GM21528 (cell line): ENCODE results near the gene DMRT1.

Source experiments
- ATAC-seq: cut with Tn5 transposase; IDR thresholded peaks from one replicate; pipeline ENCODE4 v1.9.1; 2021; ENCODE audit warnings: mild to moderate bottlenecking, moderate library complexity; ENCODE audit not compliant: unreplicated experiment, low FRiP score

The DMRT1 gene

DNA sequence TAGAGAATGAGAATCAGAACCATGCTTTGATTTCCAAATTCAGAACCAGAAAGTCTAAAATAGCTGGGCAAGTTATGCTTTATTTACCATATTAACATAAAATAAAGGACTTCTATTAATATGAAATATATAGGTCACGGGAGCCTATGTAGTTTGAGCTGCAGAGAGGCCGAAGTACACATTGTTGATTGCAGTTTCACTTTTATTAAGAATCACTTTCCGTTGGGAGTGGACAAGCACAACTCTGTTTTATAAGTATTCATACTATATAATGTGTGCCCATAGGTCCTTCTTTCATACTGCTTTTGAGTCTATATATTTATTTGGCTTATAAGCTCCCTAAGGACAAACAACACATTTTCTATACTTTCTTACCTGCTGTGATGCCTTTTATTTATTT is 76.2 kb downstream of the DMRT1 start:
- ATAC-seq, result no peak

DNA sequence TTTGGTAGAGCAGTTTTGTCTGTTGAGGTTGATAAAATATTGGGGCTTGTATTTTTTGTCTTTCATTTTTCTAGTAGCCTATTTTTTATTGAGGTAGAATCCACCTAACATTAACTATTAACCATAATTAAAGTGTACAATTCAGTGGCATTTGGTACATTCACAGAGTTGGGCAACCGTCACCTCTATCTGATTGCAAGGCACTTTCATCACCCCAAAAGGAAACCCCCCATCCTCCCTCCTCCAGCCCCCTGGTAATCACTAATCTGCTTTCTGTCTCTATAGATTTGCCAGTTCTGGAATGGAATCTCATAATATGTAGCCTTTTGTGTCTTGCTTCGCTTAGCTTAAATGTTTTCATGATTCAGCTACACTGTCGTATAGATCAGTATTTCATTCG is 79.4 kb downstream of the DMRT1 start:
- no peak for ATAC-seq

- ATAC-seq, result no peak
Observed at GRCh38 chr9:922171-922570, 80.7 kb downstream of the DMRT1 start.

GRCh38 chr9:922731-923130 is 81.2 kb downstream of the DMRT1 start:
- ATAC-seq, result no peak

DNA sequence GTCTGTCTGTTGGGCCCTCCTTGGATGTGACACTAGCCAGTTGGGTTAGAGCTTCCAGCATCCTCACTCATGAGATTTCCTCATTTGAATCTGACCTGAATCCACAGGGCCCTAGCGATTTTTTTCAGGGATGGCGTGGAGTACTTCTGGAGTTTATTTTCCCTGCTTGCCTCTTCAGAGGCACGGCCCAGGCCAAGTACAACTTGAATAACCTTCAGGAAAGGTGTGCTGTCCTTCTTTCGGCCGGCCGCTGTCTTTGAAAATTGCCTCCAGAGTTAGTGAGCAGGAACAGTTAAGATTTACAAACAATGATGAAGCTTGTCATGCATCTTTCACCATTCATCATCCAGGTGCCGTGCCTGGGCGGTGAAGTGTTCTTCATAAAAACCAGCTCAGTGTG is 85.5 kb downstream of the DMRT1 start:
- ATAC-seq, result no peak

DNA sequence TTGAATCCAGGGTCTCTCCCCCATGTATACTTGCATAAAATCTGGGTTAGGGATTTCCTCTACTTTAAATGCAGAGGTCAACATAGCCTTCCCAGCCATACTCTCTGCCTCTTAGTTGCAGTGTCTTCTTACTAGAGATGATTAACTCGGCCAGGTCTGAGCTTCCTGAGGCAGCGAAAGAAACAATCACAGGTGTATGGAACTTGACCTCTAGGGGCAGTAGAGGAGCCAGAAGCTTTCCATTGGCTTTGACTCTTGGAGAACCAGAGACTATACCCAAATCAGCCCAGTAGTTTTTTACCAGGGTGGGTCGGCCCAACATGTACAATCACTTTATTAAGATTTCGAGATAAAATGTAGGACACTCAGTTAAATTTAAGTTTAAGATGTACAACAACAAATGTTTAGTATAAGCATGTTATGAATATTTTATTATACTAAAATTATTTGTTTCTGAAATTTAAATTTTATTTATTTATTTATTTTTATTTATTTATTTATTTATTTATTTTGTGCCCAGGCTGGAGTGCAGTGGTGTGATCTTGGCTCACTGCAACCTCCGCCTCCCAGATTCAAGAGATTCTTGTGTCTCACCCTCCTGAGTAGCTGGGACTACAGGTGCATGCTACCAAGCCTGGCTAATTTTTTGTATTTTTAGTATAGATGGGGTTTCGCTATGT is 87.0 kb downstream of the DMRT1 start:
- ATAC-seq, result no peak

- no peak for ATAC-seq
Observed at GRCh38 chr9:929719-930118, 88.2 kb downstream of the DMRT1 start.

GRCh38 chr9:933356-933755 is 91.9 kb downstream of the DMRT1 start:
- no peak for ATAC-seq

GRCh38 chr9:935348-935965 is 94.0 kb downstream of the DMRT1 start:
- no peak for ATAC-seq

DNA sequence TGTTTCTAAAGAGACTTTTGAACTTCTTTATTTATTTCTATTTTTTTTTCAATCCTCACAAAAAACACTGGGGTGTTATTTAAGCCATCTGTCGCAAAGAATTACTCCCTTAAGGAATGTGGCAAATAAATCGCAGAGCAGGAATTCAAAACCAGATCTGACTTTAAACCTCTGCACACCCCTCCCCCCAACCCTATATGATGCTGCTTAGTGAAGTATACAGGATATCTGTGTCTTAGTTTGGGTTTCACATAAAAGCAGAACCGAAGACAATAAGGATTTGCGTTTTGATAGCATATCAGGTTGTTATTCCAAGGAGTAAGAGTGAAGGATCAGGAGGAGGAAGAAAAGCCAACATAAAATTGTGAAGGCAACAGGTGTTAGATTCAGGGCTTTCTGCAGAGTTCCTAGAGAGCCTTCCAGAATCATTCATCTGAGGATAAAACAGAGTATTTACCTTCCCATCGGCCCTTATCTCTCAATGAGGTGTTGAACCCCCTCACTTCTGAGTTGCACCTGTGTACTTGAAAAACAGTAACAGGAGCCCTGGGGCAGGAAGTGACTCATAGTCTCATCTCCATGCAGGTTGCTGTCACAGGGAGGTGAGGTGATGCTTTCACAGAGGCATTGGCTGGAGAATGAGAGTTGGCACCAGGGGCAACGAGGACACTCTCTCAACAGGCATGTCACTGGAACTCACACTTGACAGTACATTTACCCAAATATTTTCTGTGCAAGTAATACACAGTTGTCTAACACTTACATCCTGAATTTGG is 101.5 kb downstream of the DMRT1 start:
- no peak for ATAC-seq

DNA sequence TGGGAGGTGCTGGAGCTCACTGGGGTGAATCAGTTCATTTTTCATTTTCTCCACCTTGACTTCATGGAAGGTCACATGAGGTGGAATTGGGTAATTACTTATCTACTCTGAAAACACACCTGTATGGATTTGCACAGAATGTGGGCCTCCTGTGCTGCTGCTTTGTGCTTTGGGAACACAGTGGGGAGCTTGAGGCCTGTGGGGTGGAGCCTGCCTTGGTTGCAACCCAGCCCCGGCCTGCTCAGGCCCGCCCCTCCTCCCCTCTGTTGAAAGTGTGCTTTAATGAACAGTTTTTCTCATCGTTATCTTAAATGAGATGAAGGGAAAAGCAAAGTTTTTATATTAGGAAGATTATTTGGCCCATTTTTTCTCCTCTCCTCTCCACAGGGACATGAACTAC is 106.5 kb downstream of the DMRT1 start:
- no peak for ATAC-seq

GRCh38 chr9:948497-948896 is 107.0 kb downstream of the DMRT1 start:
- no peak for ATAC-seq

GRCh38 chr9:950139-950538 is 108.6 kb downstream of the DMRT1 start:
- ATAC-seq, result no peak

- ATAC-seq, result no peak
Observed at GRCh38 chr9:952546-952945, 111.0 kb downstream of the DMRT1 start.

DNA sequence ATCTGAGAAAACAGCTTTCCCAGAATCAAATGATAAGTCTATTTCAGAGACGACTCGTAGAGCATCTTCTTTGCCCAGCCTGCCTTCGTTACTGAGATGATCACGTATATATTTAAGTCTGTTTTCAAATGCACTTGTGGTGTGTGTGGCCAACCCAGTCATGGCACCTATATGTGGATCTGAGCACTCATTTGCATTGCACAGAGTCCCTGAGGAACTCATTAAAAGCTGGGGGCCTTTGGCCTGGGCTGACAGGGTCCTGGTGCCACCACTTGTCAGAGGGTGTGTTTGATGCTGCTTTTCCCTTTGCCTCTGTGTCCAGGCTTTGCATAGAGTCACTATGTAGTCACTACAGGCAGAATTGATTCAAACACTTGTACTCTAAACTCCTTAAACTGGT is 117.6 kb downstream of the DMRT1 start:
- ATAC-seq, result no peak

GRCh38 chr9:959914-960313 is 118.4 kb downstream of the DMRT1 start:
- ATAC-seq, result no peak

- ATAC-seq, result no peak
Observed at GRCh38 chr9:962023-962422, 120.5 kb downstream of the DMRT1 start.

DNA sequence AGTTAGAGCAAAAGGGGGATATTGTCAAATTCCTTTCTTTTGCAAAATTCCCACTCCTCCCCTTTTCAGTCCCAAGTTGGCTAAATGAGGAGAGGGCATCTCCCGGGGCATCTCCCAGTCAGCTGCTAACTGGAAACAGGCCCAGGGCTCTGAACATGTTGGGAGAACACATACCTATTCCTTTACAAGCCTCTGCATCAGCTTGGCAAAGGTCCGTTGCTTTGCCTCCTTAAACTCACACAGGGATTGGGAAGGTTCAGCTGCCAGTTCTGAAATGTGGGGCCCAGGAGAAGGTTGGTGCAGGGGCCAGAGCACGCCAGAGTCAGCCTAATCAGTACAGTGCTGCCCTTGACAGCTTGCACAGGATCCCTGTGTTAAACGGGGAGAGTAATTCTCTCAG is 124.0 kb downstream of the DMRT1 start:
- ATAC-seq, result no peak

DNA sequence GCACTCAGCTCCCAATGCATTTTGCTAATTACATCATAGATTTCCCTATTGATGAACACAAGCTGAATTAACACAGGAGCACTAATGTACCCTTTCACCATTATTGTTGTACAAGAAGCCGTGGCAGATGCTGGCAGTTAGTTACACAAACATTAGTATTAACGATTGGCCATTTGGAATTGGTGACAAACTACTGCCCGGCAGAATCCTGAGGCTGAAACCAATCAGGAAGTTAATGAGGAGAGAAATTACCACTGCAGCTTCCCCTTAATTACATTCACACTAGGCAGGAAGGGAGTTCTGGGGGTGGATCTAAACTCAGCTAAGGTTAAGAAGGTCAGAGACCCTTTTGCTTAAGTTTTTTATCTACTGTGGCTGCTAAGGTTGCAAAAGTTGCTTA is 125.4 kb downstream of the DMRT1 start:
- ATAC-seq, result no peak

- no peak for ATAC-seq
Observed at GRCh38 chr9:967436-967835, 125.9 kb downstream of the DMRT1 start.

GRCh38 chr9:967903-968641 is 126.6 kb downstream of the DMRT1 start:
- no peak for ATAC-seq
